HG03139 (cell line): Measurements from ENCODE around the gene NTSR1.

ENCODE experiments used
- ATAC-seq: cut with Tn5 transposase; IDR thresholded peaks from one replicate; pipeline ENCODE4 v1.9.1; 2021; ENCODE audit not compliant: unreplicated experiment

NTSR1 gene

GRCh38 chr20:62708591-62709536 is at the start of gene NTSR1:
TSS of gene NTSR1 (plus strand) at chr20:62708836. CDS start at chr20:62709208, 372 bp downstream.
- no peak for ATAC-seq

- no peak for ATAC-seq
Observed at GRCh38 chr20:62659488-62660239, 49.0 kb upstream of the NTSR1 start.

- no peak for ATAC-seq
Observed at GRCh38 chr20:62660240-62660615, 48.4 kb upstream of the NTSR1 start.

GRCh38 chr20:62660768-62661167 is 47.9 kb upstream of the NTSR1 start:
- no peak for ATAC-seq

- no peak for ATAC-seq
Observed at GRCh38 chr20:62661647-62662046, 47.0 kb upstream of the NTSR1 start.

GRCh38 chr20:62662422-62662821 is 46.2 kb upstream of the NTSR1 start:
- no peak for ATAC-seq

GRCh38 chr20:62663145-62664018 is 45.3 kb upstream of the NTSR1 start:
- ATAC-seq: no peak

- ATAC-seq: no peak
Observed at GRCh38 chr20:62664019-62664971, 44.3 kb upstream of the NTSR1 start.

GRCh38 chr20:62665153-62665754 is 43.4 kb upstream of the NTSR1 start:
- ATAC-seq: no peak

GRCh38 chr20:62665826-62666735 is 42.6 kb upstream of the NTSR1 start:
- no peak for ATAC-seq

- ATAC-seq: no peak
Observed at GRCh38 chr20:62666736-62667529, 41.7 kb upstream of the NTSR1 start.

- no peak for ATAC-seq
Observed at GRCh38 chr20:62667530-62668440, 40.9 kb upstream of the NTSR1 start.

GRCh38 chr20:62668441-62669027 is 40.1 kb upstream of the NTSR1 start:
- ATAC-seq: no peak

- ATAC-seq: no peak
Observed at GRCh38 chr20:62669249-62669648, 39.4 kb upstream of the NTSR1 start.

- no peak for ATAC-seq
Observed at GRCh38 chr20:62670156-62670555, 38.5 kb upstream of the NTSR1 start.

- ATAC-seq: no peak
Observed at GRCh38 chr20:62670998-62671397, 37.6 kb upstream of the NTSR1 start.
